Activated CD8-positive, alpha-beta memory T cell treated with anti-CD3 and anti-CD28 coated beads for 48 hours (primary cell): Measurements from ENCODE around the gene OR13C9.
"Not testable (repeated sequence)": the region's sequence is repeated elsewhere in the genome, so short reads cannot be mapped to it uniquely, and the experiment has no call there.

Experiments used
- DNase-seq, 3 experiments: peaks; one replicate each; pipeline ENCODE4 v3.0.0-alpha.2; 2020; ENCODE audit warnings: low read depth in 2 of 3, low spot score in 2 of 3

OR13C9 gene, protein sequence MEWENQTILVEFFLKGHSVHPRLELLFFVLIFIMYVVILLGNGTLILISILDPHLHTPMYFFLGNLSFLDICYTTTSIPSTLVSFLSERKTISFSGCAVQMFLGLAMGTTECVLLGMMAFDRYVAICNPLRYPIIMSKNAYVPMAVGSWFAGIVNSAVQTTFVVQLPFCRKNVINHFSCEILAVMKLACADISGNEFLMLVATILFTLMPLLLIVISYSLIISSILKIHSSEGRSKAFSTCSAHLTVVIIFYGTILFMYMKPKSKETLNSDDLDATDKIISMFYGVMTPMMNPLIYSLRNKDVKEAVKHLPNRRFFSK

DNA sequence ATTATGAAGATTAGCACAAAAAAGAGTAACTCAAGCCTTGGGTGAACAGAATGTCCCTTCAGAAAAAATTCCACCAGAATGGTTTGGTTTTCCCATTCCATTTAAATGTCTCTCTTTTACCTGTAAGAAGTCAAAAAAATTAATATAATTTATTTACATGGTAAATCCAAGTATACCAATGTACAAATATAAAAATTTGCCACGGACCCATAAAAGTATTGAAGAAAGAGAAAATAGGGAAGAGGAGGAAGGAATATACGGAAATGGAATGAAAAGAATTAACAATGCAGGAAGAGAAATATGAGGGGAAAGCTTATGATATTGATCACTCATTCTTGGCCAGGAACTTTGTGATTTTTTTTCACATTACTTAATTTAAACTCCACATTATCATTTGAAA, at the start of gene OR13C9:
TSS of gene OR13C9 (minus strand) at position 101 of the 400 bp plus-strand sequence. CDS start at position 101, 0 bp downstream.
- DNase-seq = no peak

DNA sequence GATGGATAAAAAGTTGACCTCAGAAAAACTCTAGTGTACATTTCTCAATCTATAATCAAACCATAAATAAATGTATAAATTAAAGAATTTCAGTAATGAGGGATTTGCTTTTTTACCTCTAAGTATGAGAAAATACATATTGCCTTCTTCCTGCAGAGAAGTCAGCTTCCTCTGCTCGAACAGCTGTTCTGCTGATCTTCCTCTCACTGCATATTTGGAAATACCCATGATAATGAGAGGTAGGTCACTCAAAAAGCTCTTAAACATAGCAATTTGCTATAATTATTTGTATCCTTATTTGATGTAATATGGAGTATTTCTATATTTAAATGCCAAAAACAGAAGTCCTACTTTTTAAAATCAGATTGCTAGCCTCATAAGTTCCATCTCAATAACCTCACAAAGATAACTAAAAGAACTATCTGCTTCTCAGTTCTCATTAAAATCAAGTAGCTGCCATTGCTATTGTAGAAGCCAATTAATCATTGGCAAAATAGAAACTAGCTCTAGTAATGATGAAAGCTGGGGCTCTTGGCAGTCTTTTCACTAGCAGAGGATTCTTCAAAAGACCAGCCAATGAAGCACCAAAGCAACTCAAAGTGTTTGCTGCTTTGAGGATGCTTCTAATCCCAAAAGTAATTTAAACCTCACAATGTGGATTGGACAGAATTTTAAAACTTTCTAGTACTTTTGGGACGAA, 40.6 kb upstream of the OR13C9 start:
- DNase-seq = no peak

DNA sequence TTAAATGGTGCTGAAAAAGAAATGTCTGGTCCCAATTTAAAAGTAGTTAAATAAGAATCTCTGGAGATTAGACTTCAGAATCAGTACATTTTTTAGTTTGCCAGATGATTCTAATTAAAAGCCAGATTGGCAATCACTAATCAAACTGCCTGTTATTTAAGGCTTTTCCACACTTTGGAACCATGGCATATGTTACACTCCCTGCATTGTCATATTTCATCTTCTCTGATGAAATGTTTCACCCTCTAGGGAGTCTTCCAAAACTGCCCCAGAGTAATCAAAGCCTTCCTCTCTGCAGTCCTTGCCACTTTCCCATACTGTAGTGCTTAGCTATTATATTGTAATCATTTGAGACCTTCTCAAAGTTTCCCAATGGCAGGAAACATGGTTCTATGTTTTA, 17.5 kb upstream of the OR13C9 start:
- no peak for DNase-seq

DNA sequence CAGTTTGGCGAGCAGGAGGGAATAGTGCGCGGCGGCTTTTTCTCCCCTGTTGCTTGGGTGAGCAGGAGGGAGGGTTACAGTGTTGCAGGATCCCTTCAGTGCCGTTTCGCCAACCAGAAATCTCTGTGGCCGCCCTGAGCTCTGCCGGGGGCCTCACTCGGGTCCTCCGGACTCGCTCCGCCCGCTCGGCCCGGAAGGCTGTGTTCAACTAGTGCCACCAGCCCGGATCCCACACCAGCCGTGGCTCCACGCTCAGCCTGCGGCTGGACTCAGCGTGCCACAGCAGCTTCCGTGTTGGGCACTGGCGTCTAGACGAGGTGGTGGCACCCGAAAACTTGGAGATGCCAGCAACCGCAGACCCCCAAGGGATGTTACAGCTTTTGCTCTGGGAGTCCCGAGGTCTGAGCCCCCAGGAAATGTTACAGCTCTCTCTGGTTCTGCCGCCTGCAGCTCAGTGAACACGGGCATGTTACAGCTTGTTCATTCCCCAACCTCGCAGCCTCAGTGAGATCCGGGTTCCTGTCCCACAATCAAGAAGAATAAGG, 16.0 kb upstream of the OR13C9 start:
- no peak for DNase-seq

DNA sequence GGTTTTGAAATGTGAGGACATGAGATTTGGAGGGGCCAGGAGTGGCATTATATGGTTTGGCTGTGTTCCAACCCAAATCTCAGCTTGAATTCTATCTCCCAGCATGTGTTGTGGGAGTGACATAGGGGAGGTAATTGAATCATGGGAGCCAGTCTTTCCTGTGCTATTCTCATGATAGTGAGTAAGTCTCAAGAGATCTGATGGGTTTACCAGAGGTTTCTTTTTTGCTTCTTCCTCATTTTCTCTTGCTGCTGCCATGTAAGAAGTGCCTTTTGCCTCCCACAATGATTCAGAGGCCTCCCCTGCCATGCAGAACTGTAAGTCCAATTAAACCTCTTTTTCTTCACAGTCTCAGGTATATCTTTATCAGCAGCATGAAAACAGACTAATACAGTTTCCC, 8.0 kb upstream of the OR13C9 start:
- DNase-seq = not testable (repeated sequence)

DNA sequence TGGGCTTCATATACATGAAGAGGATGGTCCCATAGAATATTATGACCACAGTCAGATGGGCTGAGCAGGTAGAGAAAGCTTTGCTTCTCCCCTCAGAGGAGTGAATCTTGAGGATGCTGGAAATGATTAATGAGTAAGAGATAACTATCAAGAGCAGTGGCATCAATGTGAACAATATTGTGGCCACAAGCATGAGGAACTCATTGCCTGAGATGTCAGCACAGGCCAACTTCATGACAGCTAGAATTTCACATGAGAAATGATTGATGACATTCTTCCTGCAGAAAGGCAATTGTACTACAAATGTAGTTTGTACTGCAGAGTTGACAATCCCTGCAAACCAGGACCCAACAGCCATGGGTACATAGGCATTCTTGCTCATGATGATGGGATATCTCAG, 586 bp downstream of the OR13C9 start:
- DNase-seq = no peak

DNA sequence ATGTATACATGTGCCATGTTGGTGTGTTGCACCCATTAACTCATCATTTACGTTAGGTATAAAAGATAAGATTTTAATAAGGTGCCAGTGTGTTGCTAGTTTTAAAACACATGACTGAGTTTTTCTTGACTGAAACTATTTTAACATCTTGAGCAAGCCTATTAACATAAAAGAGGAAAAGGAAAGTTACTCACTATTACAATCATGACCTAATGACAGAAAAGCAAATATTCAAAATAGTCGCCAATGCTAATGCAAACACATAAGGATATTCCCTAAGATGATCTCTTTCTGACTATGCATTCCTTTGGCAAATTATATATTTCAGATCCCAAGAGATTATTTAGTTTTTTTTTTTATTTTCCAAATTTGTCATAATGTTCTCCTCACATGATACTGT, 6.8 kb downstream of the OR13C9 start:
- DNase-seq = no peak

DNA sequence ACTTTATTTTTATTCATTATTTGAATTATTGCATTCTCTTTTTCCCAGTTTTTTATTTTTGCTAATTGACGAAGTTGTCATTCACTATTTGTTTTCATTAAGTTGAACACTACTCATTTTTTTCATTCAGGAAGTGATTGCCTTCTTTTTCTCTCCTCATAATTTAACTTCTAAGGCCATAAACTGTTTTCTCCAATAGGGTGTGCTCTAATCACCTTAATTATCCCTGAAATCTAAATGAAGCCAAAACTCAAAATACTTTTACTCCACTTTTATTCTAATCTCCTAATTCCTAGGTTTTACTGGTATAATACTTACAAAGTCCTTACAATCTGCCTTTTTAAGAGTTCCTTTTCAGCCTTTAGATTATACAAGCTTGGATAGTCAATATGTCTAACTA, 9.7 kb downstream of the OR13C9 start:
- DNase-seq = no peak

DNA sequence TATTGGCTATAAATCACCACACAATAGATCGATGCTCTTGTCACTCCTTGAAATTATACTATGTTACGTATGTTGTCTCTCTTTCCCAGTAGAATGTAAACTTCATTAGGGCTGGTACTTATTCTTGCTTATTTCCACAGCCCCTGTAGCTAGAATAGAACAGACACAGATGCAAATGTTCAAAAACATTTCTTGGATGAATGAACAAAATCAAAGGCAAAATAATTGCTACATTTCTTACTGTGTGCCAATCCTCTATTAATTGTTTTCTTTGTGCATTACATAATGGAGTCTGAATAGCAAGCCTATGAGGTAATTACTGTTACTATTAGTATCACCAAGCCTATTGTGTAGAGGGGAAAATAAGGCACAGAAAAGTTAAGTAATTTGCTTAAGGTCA, 11.9 kb downstream of the OR13C9 start:
- DNase-seq = no peak

DNA sequence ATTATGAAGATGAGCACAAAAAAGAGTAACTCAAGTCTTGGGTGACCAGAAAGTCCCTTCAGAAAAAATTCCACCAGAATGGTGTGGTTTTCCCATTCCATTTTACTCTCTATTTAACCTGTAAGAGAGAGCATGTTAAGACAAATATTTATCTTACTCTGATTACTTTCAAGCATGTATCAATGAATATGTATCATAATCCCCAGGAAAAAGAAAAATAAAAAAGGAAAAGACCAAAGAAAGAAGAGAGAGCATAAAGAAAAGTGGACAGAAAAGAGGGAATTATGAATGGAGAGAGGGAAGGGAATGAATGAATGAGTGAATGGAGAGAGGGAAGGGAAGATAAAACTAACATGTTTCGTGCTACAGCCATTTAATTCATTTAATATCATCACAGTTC, 12.5 kb downstream of the OR13C9 start, which contains the start of gene OR13C2:
TSS of gene OR13C2 (minus strand) at position 101 of the 400 bp plus-strand sequence. CDS start at position 101, 0 bp downstream.
- not testable (repeated sequence) for DNase-seq

DNA sequence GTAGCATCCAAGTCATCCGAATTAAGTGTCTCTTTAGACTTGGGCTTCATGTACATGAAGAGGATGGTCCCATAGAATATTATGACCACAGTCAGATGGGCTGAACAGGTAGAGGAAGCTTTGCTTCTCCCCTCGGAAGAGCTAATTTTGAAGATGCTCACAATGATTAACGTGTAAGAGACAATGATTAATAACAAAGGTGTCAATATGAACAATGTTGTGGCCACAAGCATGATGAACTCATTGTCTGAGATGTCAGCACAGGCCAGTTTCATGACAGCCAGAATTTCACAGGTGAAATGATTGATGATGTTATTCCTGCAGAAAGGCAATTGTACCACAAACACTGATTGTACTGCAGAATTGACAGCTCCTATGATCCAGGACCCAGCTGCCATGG, 13.2 kb downstream of the OR13C9 start:
- no peak for DNase-seq

DNA sequence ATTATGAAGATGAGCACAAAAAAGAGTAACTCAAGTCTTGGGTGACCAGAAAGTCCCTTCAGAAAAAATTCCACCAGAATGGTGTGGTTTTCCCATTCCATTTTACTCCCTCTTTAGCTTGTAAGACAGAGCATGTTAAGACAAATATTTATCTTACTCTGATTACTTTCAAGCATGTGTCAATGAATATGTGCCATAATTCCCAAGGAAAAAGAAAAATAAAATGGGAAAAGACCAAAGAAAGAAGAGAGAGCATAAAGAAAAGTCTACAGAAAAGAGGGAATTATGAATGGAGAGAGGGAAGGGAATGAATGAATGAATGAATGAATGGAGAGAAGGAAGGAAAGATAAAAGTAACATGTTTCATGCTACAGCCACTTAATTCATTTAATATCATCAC, 18.7 kb downstream of the OR13C9 start, which contains the start of gene OR13C5:
TSS of gene OR13C5 (minus strand) at position 101 of the 400 bp plus-strand sequence. CDS start at position 101, 0 bp downstream.
- DNase-seq = not testable (repeated sequence)

DNA sequence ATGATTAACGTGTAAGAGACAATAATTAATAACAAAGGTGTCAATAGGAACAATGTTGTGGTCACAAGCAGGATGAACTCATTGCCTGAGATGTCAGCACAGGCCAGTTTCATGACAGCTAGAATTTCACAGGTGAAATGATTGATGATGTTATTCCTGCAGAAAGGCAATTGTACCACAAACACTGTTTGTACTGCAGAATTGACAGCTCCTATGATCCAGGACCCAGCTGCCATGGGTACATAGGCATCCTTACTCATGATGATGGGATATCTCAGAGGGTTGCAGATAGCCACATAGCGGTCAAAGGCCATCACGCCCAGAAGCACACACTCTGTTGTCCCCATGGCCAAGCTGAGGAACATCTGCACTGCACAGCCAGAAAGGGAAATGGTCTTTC, 19.3 kb downstream of the OR13C9 start:
- not testable (repeated sequence) for DNase-seq

DNA sequence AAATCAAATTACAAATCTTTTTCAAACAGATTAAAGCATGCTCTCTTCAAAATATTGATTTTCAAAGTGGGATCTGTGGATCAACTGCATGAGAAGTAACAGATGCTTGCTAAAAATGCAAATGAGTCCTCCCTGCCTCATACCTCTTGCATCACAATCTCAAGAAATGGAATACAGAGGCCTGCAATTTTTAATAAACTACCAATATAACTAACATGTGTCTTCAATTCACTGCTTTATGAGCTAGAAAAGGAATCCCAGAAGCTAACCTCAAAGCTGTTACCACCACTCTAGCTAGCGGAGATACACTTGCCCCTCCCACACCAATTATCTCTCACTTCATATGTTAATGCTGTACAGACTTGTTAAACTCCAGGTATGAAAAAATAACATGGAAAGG, 28.4 kb downstream of the OR13C9 start:
- no peak for DNase-seq

DNA sequence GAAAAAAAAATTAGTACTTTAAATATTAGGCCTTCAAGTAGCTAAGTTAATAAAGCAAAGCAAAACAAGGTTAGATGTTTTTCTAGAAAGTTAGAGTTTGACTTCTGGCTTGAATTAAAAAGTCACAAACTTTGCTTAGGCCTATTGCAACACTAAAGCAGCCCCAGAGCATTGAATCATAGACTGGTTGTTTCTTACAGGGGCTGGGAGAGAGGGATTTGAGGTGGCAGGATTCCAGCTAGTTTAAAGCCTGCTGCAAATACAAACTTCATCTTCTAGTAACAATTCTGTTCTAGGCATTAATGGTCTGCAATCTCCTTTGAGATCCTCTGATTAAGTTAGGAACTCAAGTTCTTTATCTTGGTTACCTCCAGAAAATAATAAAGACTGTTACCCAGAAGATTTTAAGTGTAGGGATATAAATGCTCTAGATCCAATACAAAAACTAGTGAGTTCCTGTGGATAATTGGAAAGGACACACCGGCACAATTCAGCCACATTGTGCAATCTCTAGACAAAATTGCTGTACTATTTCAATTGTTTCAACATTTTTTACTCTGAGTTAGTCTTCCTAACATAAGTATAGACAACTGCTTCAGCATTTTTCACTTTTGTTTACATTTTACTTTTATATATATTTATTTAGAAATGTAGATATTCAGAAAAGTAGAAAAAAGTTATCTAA, 31.4 kb downstream of the OR13C9 start:
- DNase-seq = no peak

DNA sequence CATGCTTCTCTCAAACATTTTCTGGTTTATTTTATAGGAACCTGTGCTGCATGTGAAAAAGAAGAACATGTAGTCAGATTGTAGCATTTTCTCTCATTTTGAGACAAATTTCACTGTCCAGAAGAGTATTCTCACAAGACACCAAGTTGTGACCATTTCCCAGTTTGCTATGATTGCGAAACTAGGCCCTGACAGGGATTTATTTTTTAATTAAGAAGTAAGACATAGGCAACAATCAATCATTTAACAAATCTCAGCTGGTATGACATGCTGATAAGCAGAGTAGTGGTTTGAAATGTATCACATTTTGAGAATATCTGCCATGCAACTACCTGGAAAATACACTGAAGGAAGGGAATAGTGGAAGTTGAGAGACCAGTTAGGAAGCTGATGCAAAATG, 37.4 kb downstream of the OR13C9 start:
- no peak for DNase-seq

DNA sequence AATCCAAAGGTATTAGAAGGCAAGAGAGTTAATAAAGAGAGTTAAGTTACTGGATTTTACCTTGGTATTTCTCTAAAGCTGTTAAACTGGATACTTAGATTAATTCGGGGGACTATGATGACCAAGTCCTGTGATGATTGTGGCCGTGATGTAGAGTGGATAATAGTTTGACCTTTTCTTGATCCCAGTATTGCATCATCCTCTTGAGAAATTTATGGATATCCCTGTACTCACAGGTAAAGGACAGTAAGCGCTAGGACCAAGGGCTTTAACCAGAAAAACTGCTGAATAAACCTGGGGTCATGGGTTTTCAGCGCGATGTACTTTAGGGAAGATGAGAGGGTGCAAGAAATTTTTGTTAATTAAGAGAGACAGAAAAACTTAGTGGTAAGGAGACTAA, 40.7 kb downstream of the OR13C9 start:
- no peak for DNase-seq

DNA sequence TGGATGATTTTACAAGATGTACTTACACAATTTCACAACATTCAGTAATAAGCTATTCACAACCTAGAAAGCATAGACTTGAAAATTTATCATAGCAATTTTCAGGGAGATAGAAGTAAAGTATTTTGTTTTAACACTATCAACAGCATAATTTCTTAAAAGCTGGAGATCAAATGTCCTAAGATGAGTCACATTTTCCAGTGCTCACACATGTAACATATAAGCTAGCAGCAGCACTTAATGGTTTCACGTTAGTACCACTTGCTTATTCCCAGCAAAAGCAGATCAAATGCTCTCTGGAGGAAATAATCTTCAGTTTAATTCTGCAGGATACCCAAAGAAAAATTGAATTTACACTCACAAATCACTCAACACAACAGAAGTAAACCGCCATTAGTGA, 42.5 kb downstream of the OR13C9 start:
- DNase-seq = no peak

DNA sequence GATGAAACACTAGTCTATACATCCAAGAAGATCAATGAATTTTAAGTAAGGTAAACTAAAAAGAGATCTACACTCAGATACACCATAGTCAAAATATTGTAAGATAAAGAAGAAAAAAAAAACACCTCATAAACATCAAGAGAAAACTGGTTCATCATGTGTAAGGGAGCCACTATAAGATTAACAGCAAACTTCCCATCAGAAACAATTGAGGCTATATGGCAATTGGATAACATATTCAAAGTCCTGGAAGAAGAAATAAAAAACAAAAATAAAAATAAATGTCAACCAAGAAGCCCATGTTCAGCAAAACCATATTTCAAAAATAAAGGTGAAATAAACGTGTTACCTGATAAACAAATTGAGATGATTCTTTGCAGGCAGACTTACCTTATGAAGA, 45.4 kb downstream of the OR13C9 start:
- DNase-seq = no peak

DNA sequence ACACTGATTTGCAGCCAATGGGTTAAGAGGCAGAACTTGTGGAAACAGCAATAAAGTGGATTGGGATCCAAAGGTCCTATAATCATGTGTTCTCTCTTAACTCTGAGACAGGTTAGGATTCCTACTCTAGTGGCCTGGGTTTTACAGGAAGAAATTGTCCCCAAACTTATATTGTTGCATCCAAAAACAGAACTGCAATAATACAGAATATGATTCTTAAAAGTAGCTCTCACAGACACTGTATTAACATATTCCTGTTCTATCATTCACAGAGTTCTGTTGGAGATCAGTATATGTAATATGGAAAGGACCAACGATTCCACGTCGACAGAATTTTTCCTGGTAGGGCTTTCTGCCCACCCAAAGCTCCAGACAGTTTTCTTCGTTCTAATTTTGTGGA, 49.1 kb downstream of the OR13C9 start, which contains the start of gene OR13C8:
TSS of gene OR13C8 (plus strand) at position 301 of the 400 bp plus-strand sequence. CDS start at position 301, 0 bp downstream.
- no peak for DNase-seq
